GM19099 (cell line): ENCODE results near the gene CCDC197.

Source experiments
- POLR2A ChIP-seq: IDR thresholded peaks from 3 replicates; pipeline ENCODE4 v1.6.1; 2011; ENCODE audit warnings: low read depth; ENCODE audit not compliant: insufficient read length; ENCODE audit errors: extremely low read depth

Gene CCDC197

GRCh38 chr14:94020267-94020666, 23.2 kb downstream of the CCDC197 start:
- TF ChIP-seq POLR2A, result no peak

DNA sequence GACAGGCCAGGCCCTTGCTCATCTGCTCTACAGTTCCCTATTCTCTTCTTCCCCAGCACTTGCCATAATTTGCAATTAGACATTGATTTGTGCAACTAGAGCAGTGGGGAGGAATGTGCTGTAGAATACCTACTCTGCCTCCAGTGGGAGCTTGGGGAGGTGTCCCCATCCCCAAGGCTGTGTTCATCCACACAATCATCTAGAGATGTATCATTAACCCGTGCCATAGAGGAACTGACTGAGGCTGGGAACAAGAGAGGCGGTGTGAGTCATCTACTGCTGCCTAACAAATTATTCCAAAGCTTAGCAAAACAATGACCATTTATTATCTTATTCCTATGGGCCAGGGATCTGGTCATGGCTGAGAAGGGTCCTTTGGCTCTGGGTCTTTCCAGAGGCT, 23.9 kb downstream of the CCDC197 start:
- no peak for TF ChIP-seq POLR2A

GRCh38 chr14:94021416-94022157, 24.5 kb downstream of the CCDC197 start:
- no peak for TF ChIP-seq POLR2A

DNA sequence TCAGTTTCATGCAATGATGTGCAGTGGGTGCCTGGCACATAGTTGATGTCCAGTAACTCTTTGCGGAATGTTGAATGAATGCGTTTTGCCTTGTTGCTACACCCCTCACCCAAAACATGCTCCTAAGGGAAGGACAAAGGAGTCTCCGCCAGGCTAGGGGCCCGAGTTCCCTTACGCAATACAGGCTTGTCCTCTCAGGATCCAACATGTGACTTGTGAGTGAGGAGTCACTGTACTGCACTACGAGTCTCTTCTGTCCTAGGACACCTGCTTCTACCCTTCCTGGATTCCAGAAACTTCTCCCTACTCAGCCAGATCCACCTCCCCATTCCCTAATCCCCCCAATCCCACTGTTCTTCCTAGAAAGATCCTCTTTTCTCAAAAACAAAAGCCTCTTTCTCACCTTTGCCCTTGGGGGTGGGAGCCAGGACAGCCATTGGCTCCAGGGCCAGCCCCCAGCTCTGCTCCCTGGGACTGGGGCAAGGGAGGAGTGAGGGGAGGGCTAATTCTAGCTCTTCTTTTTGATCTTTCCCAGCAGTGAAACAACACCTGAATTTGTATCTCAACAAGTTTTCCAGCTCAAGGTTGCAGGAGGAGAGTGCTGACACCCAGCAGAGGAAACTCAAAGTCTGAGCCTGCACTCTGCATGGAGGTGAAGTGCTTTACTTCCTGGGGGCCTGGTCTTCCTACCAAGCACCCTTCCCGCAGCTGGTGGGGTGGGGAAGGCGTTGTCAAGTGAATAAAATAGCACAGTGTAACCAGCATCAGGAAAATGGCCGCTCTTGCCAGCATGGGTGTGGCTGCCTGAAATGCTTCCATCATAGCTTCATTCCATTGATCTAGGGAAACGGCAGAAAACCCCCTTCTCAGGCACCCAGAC, 25.7 kb downstream of the CCDC197 start:
- no peak for TF ChIP-seq POLR2A

DNA sequence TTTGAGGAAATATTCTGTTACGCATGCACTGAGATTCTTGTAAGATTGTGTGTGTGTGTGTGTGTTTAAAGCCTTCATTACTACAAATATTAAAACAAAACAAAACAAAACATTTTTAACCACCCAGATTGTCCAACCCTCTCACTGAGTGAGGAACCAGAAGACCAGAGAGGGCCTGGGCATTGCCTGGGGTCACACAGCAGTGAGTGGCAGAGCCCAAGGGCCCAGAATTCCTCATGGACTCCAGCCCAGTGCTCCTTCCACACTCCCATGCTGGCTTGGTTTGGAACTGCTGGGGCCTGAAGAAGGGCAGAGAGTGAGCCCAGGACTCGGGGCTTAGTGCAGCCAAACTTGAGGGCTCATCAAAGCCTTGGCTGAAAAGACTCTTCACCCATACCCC, 27.4 kb downstream of the CCDC197 start:
- TF ChIP-seq POLR2A, result no peak

DNA sequence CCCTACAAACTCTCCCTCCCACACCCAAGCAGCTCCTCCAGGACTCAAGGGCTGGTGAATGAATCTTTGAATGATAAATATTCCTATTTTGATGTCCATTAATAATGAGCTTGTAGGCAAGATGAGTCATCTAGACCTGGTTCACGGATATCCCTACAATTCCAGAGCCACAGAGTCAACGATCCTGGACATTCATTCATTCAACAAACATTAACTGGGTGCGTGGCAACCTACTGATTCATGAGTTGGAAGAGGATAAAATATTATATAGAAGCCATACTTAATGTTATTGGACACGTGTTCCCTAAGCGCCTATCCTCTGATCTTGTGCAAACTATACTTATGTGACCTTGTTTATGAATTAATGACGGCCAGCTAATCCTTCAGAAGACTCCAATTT, 28.6 kb downstream of the CCDC197 start:
- no peak for TF ChIP-seq POLR2A

DNA sequence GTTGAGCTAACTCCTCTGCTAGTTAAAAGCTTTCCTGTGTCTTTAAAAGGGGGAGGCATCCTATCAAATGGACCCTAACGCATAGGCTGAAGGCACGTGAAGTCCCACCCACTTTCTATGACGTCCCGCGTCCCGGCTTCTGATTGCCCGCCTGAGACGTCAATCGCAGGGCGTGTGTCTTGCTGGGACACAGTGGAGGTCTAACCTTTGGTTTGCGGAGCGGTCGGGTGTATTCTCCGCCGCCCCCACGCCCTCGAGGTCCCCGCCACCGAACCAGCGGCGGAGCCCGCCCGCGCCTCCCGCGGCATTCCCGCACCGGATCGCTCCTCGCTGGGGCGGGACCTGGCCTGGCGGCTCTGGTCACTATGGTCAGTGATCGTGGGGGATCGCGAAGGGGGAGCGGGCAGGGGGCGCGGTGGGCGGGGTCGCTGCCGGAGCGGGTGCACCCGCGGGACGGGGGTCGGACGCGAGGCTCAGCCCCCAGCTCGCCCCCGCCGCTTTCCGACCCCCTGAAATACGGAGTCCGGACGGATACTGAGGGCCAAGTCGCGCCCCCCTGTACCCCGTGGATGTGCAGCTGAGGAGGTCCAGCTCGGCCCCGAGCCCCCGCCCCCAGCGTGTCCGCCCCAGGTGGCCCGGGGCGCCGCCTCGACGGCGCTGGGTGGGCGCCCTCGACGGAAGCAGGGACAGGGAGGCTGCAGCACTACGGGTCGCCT, 29.2 kb downstream of the CCDC197 start, which contains the start of gene OTUB2:
TSS of gene OTUB2 (plus strand) at position 168 of the 716 bp plus-strand sequence. CDS start at position 366, 198 bp downstream.
- no peak for TF ChIP-seq POLR2A

DNA sequence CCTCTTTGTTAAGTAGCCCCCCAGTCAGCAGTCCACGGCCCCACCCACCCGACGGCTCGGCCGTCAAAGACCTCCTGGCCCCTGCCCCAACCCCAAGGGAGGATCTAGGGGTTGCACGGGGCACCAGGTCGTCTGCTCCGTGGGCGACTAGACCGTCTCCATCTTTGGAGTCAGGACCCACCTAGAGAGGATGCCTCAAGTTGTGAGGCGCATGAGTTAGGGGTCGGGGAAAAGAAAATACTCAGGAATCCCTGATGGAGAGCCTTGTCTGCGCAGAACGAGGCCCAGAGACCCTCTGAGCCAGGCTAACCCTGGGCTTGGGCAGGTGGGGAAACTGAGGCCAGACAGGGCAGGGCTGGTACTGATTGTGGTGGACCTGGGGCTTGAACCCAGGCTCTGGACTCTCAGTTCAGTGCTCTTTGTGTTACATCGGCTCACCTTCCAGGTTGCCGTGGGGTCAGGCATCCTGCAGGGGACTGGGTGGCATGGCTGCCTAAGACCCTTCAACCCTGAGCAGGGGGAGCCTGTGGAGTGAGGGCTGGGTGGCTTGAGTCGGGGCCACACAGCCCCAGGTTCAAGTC, 29.9 kb downstream of the CCDC197 start:
- no peak for TF ChIP-seq POLR2A

- TF ChIP-seq POLR2A, result no peak
Observed at GRCh38 chr14:94027566-94028449, 30.7 kb downstream of the CCDC197 start.

DNA sequence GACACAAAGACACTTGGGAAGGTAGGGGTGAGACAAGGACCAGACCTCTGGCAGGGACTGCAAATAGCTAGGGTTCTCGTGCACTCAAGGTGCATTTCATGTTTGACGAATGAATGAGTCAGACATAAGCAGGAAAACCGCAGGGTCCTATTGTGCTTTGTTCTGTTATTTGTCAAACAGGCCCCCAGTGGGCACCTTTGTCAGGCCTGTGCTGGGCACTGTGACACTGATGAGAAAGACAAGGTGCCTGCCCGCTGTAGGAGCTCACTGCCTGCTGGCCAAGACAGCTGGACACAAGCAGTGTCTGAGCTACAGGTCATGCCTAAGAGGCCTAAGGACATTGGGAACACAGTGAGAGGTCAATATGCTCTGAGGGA, 31.3 kb downstream of the CCDC197 start:
- no peak for TF ChIP-seq POLR2A

DNA sequence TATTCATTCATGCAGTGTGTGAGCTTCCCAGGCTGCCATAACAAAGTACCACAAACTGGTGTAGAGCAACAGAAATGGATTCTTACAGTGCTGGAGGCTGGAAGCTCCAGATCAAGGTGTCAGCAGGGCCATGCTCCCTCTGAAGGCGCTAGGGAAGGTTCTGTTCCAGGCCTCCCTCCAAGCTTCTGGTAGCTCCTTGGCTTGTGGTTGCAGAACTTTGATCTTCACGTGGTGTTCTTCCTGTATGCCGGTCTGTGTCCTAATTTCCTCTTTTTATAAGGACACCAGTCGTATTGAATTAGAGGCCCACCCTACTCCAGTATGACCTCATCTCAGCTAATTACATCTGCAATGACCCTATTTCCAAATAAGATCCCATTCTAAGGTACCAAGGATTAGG, 32.2 kb downstream of the CCDC197 start:
- TF ChIP-seq POLR2A, result no peak

GRCh38 chr14:94029671-94030203, 32.6 kb downstream of the CCDC197 start:
- no peak for TF ChIP-seq POLR2A

- TF ChIP-seq POLR2A, result no peak
Observed at GRCh38 chr14:94030571-94030970, 33.5 kb downstream of the CCDC197 start.
